Measurements from ENCODE around the gene C1GALT1. TPM values are rescaled to one million over a fixed set of nuclear protein-coding genes. Genes with fewer than 3 reads are reported as not detected.

The C1GALT1 gene
- total RNA-seq, 1 experiment from 2014 or later, result 15.6 TPM

GRCh38 chr7:7146837-7147236 lies 35.5 kb upstream of the C1GALT1 start:
- H3K27ac ChIP-seq (ENCODE audit: low read depth, low read length, poor library complexity, severe bottlenecking), result no peak overlapping the region
- H3K27me3 ChIP-seq (replicated peaks; ENCODE audit: insufficient read depth, low read depth, low read length, poor library complexity), result no peaks in the 10 kb centered on the region
- BruUV-seq (replicated peaks), result no TSS peak
- no peak overlapping the region for H3K4me3 ChIP-seq (ENCODE audit: low read depth, low read length, poor library complexity, severe bottlenecking)
- no peaks in the 10 kb centered on the region for H3K36me3 ChIP-seq (ENCODE audit: insufficient read depth, low read length, poor library complexity, severe bottlenecking)
- TF ChIP-seq EZH2 (IDR thresholded peaks at IDR 0.05; ENCODE audit: borderline replicate concordance, low read depth, low read length, poor library complexity, severe bottlenecking) (no peak), CTCF (conservative IDR thresholded peaks at IDR 0.05; ENCODE audit: low read depth, low read length) (no peak)
- ChIA-PET CTCF (no interaction called here), POLR2A (ENCODE audit: low non-redundant PET) (no interaction called here)
- H3K9me3 ChIP-seq (ENCODE audit: low read depth, low read length, poor library complexity, severe bottlenecking), result no peaks in the 10 kb centered on the region
- no peaks in the 10 kb centered on the region for H3K4me1 ChIP-seq (ENCODE audit: insufficient read depth, low read length, poor library complexity, severe bottlenecking)
- no peak for DNase-seq (ENCODE audit: low spot score)
- intact Hi-C loops (cut with micrococcal nuclease; ENCODE audit: unreplicated experiment), result no loop called here

- BruUV-seq (replicated peaks), result no TSS peak
- Histone ChIP-seq H3K4me1 (ENCODE audit: insufficient read depth, low read length, poor library complexity, severe bottlenecking) (no peaks in the 10 kb centered on the region), H3K9me3 (ENCODE audit: low read depth, low read length, poor library complexity, severe bottlenecking) (no peaks in the 10 kb centered on the region), H3K4me3 (ENCODE audit: low read depth, low read length, poor library complexity, severe bottlenecking) (no peak overlapping the region), H3K27ac (ENCODE audit: low read depth, low read length, poor library complexity, severe bottlenecking) (no peak overlapping the region), H3K36me3 (ENCODE audit: insufficient read depth, low read length, poor library complexity, severe bottlenecking) (no peaks in the 10 kb centered on the region), H3K27me3 (replicated peaks; ENCODE audit: insufficient read depth, low read depth, low read length, poor library complexity) (no peaks in the 10 kb centered on the region)
- DNase-seq (ENCODE audit: low spot score), result no peak
- ChIA-PET POLR2A (ENCODE audit: low non-redundant PET) (no interaction called here), CTCF (no interaction called here)
- TF ChIP-seq CTCF (conservative IDR thresholded peaks at IDR 0.05; ENCODE audit: low read depth, low read length) (no peak), EZH2 (IDR thresholded peaks at IDR 0.05; ENCODE audit: borderline replicate concordance, low read depth, low read length, poor library complexity, severe bottlenecking) (no peak)
- intact Hi-C loops (cut with micrococcal nuclease; ENCODE audit: unreplicated experiment), result no loop called here
These were observed 33.4 kb upstream of the C1GALT1 start for GRCh38 chr7:7148798-7149481.

- Histone ChIP-seq H3K27me3 (replicated peaks; ENCODE audit: insufficient read depth, low read depth, low read length, poor library complexity) (no peaks in the 10 kb centered on the region), H3K9me3 (ENCODE audit: low read depth, low read length, poor library complexity, severe bottlenecking) (no peaks in the 10 kb centered on the region), H3K36me3 (ENCODE audit: insufficient read depth, low read length, poor library complexity, severe bottlenecking) (no peaks in the 10 kb centered on the region), H3K4me3 (ENCODE audit: low read depth, low read length, poor library complexity, severe bottlenecking) (no peak overlapping the region), H3K4me1 (ENCODE audit: insufficient read depth, low read length, poor library complexity, severe bottlenecking) (no peaks in the 10 kb centered on the region), H3K27ac (ENCODE audit: low read depth, low read length, poor library complexity, severe bottlenecking) (no peak overlapping the region)
- TF ChIP-seq EZH2 (IDR thresholded peaks at IDR 0.05; ENCODE audit: borderline replicate concordance, low read depth, low read length, poor library complexity, severe bottlenecking) (no peak), CTCF (conservative IDR thresholded peaks at IDR 0.05; ENCODE audit: low read depth, low read length) (no peak)
- ChIA-PET POLR2A (ENCODE audit: low non-redundant PET) (no interaction called here), CTCF (no interaction called here)
- DNase-seq (ENCODE audit: low spot score), result no peak
- BruUV-seq (replicated peaks), result no TSS peak
- intact Hi-C loops (cut with micrococcal nuclease; ENCODE audit: unreplicated experiment), result no loop called here
These were observed 31.1 kb upstream of the C1GALT1 start for GRCh38 chr7:7151285-7151684.
